SH-SY5Y (cell line): ENCODE results near the gene LMF1.

Source experiments
- GATA2 ChIP-seq: IDR thresholded peaks from 2 replicates; pipeline ENCODE4 v1.6.1; 2011; ENCODE audit warnings: mild to moderate bottlenecking, low read depth, low read length
- GATA3 ChIP-seq: IDR thresholded peaks from 2 replicates; pipeline ENCODE4 v1.6.1; 2011; ENCODE audit warnings: low read depth, mild to moderate bottlenecking, low read length, moderate library complexity

The LMF1 gene

GRCh38 chr16:817001-817906 lies 153.5 kb downstream of the LMF1 start:
- TF ChIP-seq GATA3 (no peak), GATA2 (no peak)

DNA sequence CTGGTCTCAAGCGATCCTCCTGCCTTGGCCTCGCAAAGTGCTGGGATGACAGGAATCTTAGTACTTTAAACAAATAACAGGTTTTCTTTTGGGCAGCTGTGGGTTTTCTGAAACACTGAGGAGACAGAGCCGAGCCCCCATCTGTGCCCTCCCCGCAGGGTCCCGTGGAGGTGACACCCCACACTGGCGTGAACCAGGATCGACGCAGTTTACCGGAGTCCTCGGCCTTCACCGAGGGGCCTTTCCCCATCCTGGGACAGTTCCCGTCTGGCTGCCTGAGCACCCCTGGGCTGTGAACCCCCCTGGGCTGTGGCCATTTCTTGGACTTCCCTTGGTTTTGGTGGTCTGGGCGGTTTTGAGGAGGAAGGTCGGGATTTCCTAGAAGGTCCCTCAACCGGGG lies 154.9 kb downstream of the LMF1 start:
- TF ChIP-seq GATA2, result no peak
- no peak for TF ChIP-seq GATA3

- TF ChIP-seq GATA3, result no peak
- no peak for TF ChIP-seq GATA2
Observed at GRCh38 chr16:814974-815373, 155.8 kb downstream of the LMF1 start.

DNA sequence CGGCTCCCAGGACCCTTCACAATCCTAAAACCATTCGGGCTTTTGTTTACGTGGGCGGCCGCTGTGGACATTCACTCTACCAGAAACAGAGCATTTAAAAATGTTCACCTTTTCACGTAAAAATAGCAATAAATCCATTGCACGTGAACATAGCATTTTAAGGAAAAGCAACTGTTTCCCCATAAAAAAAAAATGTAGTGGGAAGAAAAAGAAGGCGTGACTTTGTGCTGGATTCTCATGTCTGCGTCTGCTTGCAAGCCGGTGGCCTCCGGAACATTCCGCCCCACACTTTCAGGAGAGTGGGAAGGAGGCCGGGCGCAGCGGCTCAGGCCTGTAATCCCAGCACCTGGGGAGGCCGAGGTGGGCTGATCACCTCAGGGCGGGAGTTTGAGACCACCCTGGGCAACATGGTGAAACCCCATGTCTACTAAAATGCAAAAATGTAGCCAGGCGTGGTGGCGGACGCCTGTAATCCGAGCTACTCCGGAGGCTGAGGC lies 156.8 kb downstream of the LMF1 start:
- TF ChIP-seq GATA3 (no peak), GATA2 (no peak)

GRCh38 chr16:813204-813915 lies 157.4 kb downstream of the LMF1 start:
- no peak for TF ChIP-seq GATA2
- no peak for TF ChIP-seq GATA3

DNA sequence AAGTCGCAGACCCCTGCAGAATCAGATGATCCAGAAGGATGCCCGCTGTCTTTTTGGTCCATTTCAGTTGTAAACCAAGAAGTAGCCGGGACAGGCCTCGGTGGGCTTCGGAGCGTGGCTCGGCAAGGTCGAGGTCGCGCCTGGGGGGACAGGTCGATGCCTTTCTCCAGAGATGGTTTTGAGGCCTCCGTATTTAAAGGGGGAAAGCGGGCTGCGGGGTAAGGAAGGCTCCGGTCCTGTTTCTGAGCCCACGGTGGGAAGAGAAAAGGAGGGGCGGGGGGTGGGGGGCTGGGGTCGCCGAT lies 162.7 kb downstream of the LMF1 start:
- TF ChIP-seq GATA2 (no peak), GATA3 (no peak)

DNA sequence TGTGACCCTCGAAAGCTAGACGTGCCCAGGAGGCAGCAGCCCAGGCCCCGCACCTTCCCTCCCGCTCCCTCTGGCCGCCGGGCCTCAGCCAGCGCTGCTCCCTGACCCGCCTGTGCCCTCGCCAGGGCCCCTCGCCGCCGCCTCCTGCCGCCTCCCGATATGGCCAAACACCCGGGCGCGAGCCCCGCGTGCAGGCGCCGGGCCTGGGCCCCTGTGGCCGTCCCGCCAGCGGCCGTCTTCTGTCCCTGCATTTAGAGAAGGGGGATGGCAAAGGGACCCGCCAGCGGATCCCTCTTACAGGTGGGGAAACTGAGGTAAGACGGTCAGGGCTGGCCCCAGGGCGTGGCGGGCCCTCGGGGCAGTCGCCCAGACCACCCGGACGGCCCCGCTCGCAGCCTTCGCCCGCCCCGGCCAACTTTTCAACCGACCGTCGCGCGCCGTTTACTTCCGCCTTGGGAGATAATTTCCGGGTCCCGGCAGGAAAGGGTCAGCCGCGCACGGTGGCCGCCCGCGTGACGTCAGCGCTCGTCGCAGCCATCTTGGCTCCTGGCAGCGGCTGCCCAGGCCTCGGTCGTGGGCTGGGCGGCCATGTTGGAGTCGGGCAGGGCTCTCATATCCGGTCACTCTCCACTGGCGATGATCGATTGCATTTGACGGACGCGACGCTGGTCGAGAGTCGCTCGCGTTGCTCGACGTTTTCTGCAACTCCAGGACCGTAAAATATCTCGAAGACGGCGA lies 163.3 kb downstream of the LMF1 start:
- TF ChIP-seq GATA2 (no peak), GATA3 (no peak)

DNA sequence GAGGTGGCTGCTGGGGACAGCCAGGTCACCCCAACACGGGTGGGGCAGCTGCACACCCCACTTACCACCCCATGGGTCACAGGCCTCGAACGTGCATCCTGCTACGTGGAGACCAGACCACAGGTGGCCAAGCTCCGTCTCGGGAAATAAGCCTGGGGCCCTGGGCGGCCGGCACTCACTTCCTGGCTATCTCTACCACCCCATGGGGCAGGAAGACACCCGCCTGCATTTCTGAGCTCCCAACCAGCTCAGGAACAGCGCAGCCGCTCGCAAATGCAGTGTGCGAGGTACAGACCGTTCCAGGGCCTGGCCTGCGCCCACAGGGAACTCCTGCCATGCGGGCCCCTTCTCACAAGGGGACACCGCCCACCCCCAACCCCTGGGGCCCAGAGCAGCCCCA lies 165.3 kb downstream of the LMF1 start:
- TF ChIP-seq GATA2, result no peak
- TF ChIP-seq GATA3, result no peak

DNA sequence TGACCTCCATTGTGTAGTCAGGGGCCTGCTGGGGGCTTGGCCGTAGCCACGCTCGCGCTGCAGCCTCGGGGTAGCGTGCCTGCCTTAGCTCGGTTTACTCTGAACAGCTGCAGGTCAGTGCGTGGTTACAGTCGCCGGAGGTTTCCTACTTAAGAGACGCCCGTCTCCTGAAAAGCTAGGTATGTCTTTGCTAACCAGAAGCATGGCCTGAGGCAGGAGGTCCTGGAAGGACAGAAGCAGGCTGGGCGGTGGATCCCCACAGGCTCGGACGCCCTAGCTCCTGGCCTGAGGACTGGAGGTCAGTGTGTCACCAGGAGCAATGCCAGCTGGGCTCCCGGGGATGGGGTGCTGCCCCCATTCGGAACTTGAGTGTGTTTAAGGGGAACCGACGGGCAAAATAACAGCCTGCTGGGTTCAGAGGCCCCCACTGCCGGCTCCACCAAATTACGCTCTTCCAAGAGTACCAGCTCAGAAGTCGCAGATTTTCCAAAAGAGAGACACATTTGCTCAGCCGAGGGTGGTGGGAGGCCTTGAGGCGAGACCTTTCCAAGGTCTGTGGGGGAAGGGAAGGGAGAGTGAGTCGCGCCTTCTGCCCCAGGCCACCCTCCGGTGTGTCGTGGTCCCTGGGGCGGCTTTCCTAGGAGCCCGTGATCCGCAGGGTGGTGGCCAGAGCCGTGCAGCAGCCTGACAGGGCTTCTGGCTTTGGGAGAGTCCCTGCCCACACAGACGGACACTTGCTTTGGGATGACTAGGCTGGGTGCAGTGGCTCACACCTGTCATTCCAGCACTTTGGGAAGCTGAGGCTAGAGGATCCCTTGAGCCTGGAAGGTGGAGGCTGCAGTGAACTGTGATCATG lies 166.4 kb downstream of the LMF1 start:
- TF ChIP-seq GATA2 (no peak), GATA3 (no peak)

- TF ChIP-seq GATA3 (no peak), GATA2 (no peak)
Observed at GRCh38 chr16:803754-804080, 167.1 kb downstream of the LMF1 start.
